Astrocyte of the cerebellum (primary cell): ENCODE results near the gene VPS41.
"Not testable (repeated sequence)": the region's sequence is repeated elsewhere in the genome, so short reads cannot be mapped to it uniquely, and the experiment has no call there.

Source experiments
- DNase-seq: peaks from one replicate; pipeline ENCODE4 v3.0.0-alpha.2; 2011; ENCODE audit warnings: low read depth
- H3K4me3 ChIP-seq: 2 replicates; pipeline ENCODE4 v1.5.1; 2011; ENCODE audit warnings: mild to moderate bottlenecking, low read depth, low read length, moderate library complexity
- CTCF ChIP-seq: IDR thresholded peaks from 2 replicates; pipeline ENCODE4 v1.5.1; 2012; ENCODE audit warnings: low read length, low read depth, moderate library complexity, mild to moderate bottlenecking; ENCODE audit errors: missing control alignments
- in situ Hi-C: cut with HindIII; loops from 2 replicates; pipeline ENCODE4 v1.10.0; 2017; ENCODE audit warnings: low sequenced_read_pairs

The VPS41 gene

GRCh38 chr7:38855386-38855785, 53.6 kb downstream of the VPS41 start:
- no peak for DNase-seq
- TF ChIP-seq CTCF: no peak
- in situ Hi-C loops: no loop called here
- no peak overlapping the region for H3K4me3 ChIP-seq

GRCh38 chr7:38854947-38855346, 54.0 kb downstream of the VPS41 start:
- DNase-seq, H3K4me3 ChIP-seq, in situ Hi-C loops: not testable (repeated sequence)

GRCh38 chr7:38851321-38851720, 57.7 kb downstream of the VPS41 start:
- TF ChIP-seq CTCF: no peak
- no peak for DNase-seq
- H3K4me3 ChIP-seq: no peak overlapping the region
- in situ Hi-C loops: no loop called here

- no peak for TF ChIP-seq CTCF
- in situ Hi-C loops: no loop called here
- H3K4me3 ChIP-seq: no peak overlapping the region
- no peak for DNase-seq
Observed at GRCh38 chr7:38846280-38846679, 62.7 kb downstream of the VPS41 start.

- no peak overlapping the region for H3K4me3 ChIP-seq
- in situ Hi-C loops: no loop called here
- no peak for TF ChIP-seq CTCF
- no peak for DNase-seq
Observed at GRCh38 chr7:38844952-38845563, 63.9 kb downstream of the VPS41 start.

- DNase-seq: no peak
- TF ChIP-seq CTCF: no peak
- in situ Hi-C loops: no loop called here
- H3K4me3 ChIP-seq: no peak overlapping the region
Observed at GRCh38 chr7:38842746-38843145, 66.2 kb downstream of the VPS41 start.

- H3K4me3 ChIP-seq: no peak overlapping the region
- DNase-seq: peak; percentile 47
- in situ Hi-C loops: no loop called here
- no peak for TF ChIP-seq CTCF
Observed at GRCh38 chr7:38840736-38841460, 68.1 kb downstream of the VPS41 start.
